Breast epithelium (tissue), 4 donors: ENCODE results near the gene TSPAN12. TPM values are rescaled to one million over a fixed set of nuclear protein-coding genes. Genes with fewer than 3 reads are reported as not detected.
A peak's percentile ranks its signal among the peaks of the same experiment; 100 is the strongest.

Source experiments
- DNase-seq, 2 donors: peaks; one replicate each; pipeline ENCODE4 v3.0.0-alpha.2; 2019; ENCODE audit warnings: low spot score in 2 of 2
- H3K27ac ChIP-seq, 2 donors: fragments of 200-600 bp; sonication (generic) in 1 of 2; one replicate each; pipeline ENCODE4 v1.5.1; 2016 to 2019; ENCODE audit warnings: mild to moderate bottlenecking in 1 of 2
- H3K27me3 ChIP-seq, 2 donors: fragments of 200-600 bp; sonication (generic) in 1 of 2; one replicate each; pipeline versions ENCODE4 v1.5.1 to v1.6.0; 2017 to 2019; ENCODE audit warnings: control low read depth in 1 of 2, mild to moderate bottlenecking in 1 of 2
- H3K36me3 ChIP-seq: fragments of 200-600 bp; one replicate; pipeline ENCODE4 v1.5.1; 2019
- H3K4me1 ChIP-seq, 2 donors: fragments of 200-600 bp; sonication (generic); one replicate each; pipeline ENCODE4 v1.5.1; 2016 to 2019; ENCODE audit warnings: control low read depth in 1 of 2
- H3K4me3 ChIP-seq, 3 donors: fragments of 200-600 bp; sonication (generic); 1 replicate in 2 of 3; 2 replicates in 1 of 3; pipeline ENCODE4 v1.5.1; 2016 to 2019; ENCODE audit warnings: mild to moderate bottlenecking in 3 of 3, moderate library complexity in 2 of 3
- H3K9me3 ChIP-seq, 2 donors: fragments of 200-600 bp; sonication (generic) in 1 of 2; one replicate each; pipeline ENCODE4 v1.5.1; 2016 to 2019; ENCODE audit warnings: control low read depth in 1 of 2
- POLR2A ChIP-seq: fragments of 450-650 bp; IDR thresholded peaks from one replicate; pipeline ENCODE4 v1.6.1; 2016; ENCODE audit warnings: antibody characterized with exemption, mild to moderate bottlenecking, moderate library complexity
- POLR2AphosphoS5 ChIP-seq, 3 donors: sonication (generic); formaldehyde crosslinking; IDR thresholded peaks; one replicate each; pipeline ENCODE4 v1.6.1; 2017; ENCODE audit warnings: antibody characterized with exemption in 3 of 3
- intact Hi-C: fragments of 100-400 bp; cut with DNase I; formaldehyde crosslinking; loops from one replicate; pipeline ENCODE4 v1.15.1; 2023; ENCODE audit warnings: low total_unique reads
- total RNA-seq, 3 donors: library from RNA; depleted of rRNA; stranded (reverse); fragments of >200 nt; gene quantifications; one replicate each; pipeline ENCODE4 v1.1.0, GENCODE V29; 2016
- TF ChIP-seq, protein P1 (sequence below), 3 donors: fragments of 450-650 bp; IDR thresholded peaks; one replicate each; pipeline ENCODE4 v1.5.1; 2016 to 2017; ENCODE audit warnings: antibody characterized with exemption in 3 of 3, mild to moderate bottlenecking in 3 of 3, moderate library complexity in 3 of 3

Gene TSPAN12
- total RNA-seq, 3 donors from 2014 or later, result 6.6 to 11.3 (median 9.2) TPM

DNA sequence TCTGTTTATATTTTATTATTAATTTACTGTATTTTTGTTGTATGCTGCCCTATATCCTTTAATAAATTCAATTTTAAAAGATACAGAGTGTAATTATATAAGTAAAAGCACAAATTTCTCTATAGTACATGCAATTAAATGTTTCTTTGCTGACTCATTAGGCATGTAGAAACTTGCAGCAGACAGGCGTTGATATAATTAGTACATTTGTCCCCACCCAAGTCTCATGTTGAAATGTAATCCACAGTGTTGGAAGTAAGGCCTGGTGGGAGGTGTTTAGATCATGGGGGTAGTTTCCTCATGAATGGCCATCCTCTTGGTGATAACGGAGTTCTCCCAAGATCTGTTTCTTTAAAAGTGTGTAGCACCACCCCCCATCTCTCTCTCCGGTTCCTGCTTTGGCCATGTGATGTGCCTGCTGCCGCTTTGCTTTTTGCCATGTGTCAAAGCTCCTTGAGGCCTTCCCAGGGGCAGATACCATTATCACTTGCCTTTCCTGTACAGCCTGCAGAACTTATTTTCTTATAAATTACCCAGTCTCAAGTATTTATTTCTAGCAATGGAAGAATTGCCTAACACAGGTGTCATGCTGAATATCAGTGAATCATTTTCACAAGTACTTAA lies 63.7 kb downstream of the TSPAN12 start:
- H3K36me3 ChIP-seq, result no peaks in the 10 kb centered on the region
- H3K4me1 ChIP-seq, result no peaks in the 10 kb centered on the region
- no peak overlapping the region for H3K4me3 ChIP-seq
- no peaks in the 10 kb centered on the region for H3K27me3 ChIP-seq
- no peak for DNase-seq
- TF ChIP-seq POLR2AphosphoS5 (IDR thresholded peaks at IDR 0.05) (no peak), POLR2A (no peak)
- TF ChIP-seq, protein P1, sequence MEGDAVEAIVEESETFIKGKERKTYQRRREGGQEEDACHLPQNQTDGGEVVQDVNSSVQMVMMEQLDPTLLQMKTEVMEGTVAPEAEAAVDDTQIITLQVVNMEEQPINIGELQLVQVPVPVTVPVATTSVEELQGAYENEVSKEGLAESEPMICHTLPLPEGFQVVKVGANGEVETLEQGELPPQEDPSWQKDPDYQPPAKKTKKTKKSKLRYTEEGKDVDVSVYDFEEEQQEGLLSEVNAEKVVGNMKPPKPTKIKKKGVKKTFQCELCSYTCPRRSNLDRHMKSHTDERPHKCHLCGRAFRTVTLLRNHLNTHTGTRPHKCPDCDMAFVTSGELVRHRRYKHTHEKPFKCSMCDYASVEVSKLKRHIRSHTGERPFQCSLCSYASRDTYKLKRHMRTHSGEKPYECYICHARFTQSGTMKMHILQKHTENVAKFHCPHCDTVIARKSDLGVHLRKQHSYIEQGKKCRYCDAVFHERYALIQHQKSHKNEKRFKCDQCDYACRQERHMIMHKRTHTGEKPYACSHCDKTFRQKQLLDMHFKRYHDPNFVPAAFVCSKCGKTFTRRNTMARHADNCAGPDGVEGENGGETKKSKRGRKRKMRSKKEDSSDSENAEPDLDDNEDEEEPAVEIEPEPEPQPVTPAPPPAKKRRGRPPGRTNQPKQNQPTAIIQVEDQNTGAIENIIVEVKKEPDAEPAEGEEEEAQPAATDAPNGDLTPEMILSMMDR (IDR thresholded peaks at IDR 0.05), result no peak
- intact Hi-C loops, result no loop called here
- H3K27ac ChIP-seq, result no peak overlapping the region
- H3K9me3 ChIP-seq, result no peaks in the 10 kb centered on the region

DNA sequence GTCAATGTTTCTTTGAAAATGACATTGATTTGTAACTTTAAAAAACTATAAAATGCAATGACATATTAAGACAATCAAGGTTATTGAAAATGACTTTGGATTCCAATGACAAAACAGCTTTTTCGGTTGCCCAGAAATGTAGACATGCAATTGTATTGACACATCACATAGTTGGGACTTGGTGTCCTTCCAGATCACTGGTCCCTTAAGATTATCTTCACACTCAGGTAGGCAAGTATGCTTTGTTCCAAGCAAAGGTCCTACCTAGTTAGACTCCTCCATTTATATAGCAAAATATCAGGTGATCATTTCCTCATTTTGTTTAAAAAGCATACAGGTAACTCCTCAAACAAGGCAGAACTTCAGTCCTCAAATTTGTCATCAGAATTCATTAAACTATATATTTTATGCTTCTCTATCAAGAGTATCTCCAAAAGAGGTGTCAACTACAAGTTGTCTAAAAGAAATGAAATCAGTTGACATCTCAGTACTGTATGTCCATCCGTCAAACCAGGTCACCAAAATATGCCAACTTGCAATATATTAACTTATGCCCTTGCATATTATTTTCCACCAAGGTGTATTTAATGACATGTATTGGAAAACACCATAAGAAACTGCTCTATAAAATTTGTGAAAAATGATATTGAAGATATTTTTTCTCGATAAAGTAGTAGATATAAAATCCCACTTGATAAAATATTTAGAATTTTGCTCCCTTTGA lies 64.6 kb downstream of the TSPAN12 start:
- no peaks in the 10 kb centered on the region for H3K9me3 ChIP-seq
- no peaks in the 10 kb centered on the region for H3K36me3 ChIP-seq
- TF ChIP-seq, protein P1 (IDR thresholded peaks at IDR 0.05), result no peak
- no peak for TF ChIP-seq POLR2AphosphoS5 (IDR thresholded peaks at IDR 0.05)
- TF ChIP-seq POLR2A, result no peak
- H3K27me3 ChIP-seq, result no peaks in the 10 kb centered on the region
- no peak overlapping the region for H3K4me3 ChIP-seq
- no peak overlapping the region for H3K27ac ChIP-seq
- H3K4me1 ChIP-seq, result no peaks in the 10 kb centered on the region
- intact Hi-C loops, result no loop called here
- no peak for DNase-seq

DNA sequence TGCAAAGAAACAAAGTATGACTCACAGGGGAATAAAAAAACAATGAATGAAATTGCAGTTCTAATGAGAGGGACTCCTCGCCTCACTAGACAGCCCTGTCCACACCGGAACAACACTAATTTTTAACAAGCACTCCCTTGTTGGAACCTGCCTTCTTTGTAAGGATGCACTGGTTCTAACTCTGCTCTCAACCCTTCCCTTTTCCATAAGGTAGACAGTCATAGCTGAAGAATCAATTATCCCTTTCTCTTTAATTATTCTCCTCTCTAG lies 65.1 kb downstream of the TSPAN12 start:
- intact Hi-C loops, result no loop called here
- H3K36me3 ChIP-seq, result no peaks in the 10 kb centered on the region
- no peaks in the 10 kb centered on the region for H3K4me1 ChIP-seq
- H3K9me3 ChIP-seq, result no peaks in the 10 kb centered on the region
- TF ChIP-seq POLR2A (no peak), POLR2AphosphoS5 (IDR thresholded peaks at IDR 0.05) (no peak)
- TF ChIP-seq, protein P1 (IDR thresholded peaks at IDR 0.05), result no peak
- H3K4me3 ChIP-seq, result no peak overlapping the region
- no peak for DNase-seq
- no peaks in the 10 kb centered on the region for H3K27me3 ChIP-seq
- H3K27ac ChIP-seq, result no peak overlapping the region

DNA sequence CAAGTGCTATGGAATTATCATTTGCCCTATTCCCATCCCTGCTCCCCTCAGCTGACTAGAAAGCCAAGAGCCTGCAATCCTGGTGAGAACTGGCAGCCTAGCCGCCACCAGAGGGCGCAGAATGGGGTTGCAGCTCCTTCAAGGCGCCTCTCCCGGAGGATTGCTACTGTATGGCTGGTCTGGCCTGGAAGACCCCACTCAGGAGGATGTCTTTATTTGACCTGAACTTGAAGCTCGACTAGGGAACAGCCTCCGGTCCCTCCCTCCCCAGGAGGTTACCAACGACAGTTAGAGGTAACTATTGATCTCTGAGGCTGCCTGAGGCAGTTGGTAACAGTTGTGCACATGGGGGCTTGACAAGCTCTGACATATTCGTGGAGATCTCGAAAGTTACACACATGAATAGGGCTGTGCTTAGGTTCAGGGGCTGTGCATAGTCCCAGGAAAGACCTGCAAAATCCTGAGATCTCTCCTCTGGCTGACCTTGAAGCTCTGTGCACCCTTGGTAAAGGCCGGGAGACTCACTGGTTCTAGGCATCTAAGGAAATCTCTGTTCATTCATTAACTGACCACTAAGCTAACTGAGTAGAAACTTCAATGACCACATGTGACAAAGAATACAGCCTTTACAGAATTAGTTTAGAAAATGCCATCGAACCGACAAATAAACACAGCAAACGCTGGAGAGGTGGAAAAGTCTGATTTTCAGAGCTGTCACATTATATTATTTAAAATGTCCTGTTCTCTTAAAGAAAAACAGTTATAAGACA lies 65.7 kb downstream of the TSPAN12 start:
- Histone ChIP-seq H3K36me3 (no peaks in the 10 kb centered on the region), H3K9me3 (no peaks in the 10 kb centered on the region), H3K27me3 (no peaks in the 10 kb centered on the region), H3K4me1 (no peaks in the 10 kb centered on the region), H3K4me3 (no peak overlapping the region), H3K27ac (no peak overlapping the region)
- peak; percentile 34 to 74 for DNase-seq
- intact Hi-C loops, result no loop called here
- no peak for TF ChIP-seq POLR2AphosphoS5 (IDR thresholded peaks at IDR 0.05)
- TF ChIP-seq, protein P1 (IDR thresholded peaks at IDR 0.05), result peak; percentile 15 to 56 (median 46)
- no peak for TF ChIP-seq POLR2A

DNA sequence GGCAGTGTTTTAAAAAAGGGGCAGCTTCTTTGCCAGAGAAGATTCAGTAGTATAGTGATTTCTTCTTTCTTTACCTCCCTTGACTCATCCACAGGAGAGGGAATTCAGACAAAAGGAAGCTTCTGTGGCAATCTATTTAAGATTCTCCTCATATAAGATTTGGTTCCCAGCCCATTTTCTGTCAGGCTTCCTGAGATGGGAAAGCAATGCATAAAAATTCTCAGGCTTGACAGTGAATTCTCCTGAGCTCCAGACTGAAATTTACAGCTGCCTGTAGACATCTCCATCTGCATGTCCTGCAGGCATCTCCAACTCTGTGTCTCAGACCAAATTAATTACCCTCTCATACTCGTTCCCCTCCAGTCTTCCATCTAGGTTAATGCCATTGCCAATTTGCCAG lies 72.8 kb downstream of the TSPAN12 start:
- no peak for DNase-seq
- H3K36me3 ChIP-seq, result no peaks in the 10 kb centered on the region
- no peak overlapping the region for H3K27ac ChIP-seq
- no peaks in the 10 kb centered on the region for H3K27me3 ChIP-seq
- TF ChIP-seq POLR2A (no peak), POLR2AphosphoS5 (IDR thresholded peaks at IDR 0.05) (no peak)
- TF ChIP-seq, protein P1 (IDR thresholded peaks at IDR 0.05), result no peak
- H3K4me1 ChIP-seq, result no peaks in the 10 kb centered on the region
- intact Hi-C loops, result no loop called here
- no peaks in the 10 kb centered on the region for H3K9me3 ChIP-seq
- H3K4me3 ChIP-seq, result no peak overlapping the region
